Activated naive CD4-positive, alpha-beta T cell treated with anti-CD3 and anti-CD28 coated beads, Interleukin-2, amount 50 U/mL, for 16 hours (primary cell): ENCODE results near the gene TNRC18.
"Not testable (repeated sequence)": the region's sequence is repeated elsewhere in the genome, so short reads cannot be mapped to it uniquely, and the experiment has no call there.

ENCODE experiments used
- DNase-seq: peaks from one replicate; pipeline ENCODE4 v3.0.0-alpha.2; 2020

Gene TNRC18

GRCh38 chr7:5312276-5313070 lies 111.2 kb downstream of the TNRC18 start:
- DNase-seq, result not testable (repeated sequence)

- DNase-seq, result no peak
Measured at GRCh38 chr7:5310822-5311405, 112.7 kb downstream of the TNRC18 start.

DNA sequence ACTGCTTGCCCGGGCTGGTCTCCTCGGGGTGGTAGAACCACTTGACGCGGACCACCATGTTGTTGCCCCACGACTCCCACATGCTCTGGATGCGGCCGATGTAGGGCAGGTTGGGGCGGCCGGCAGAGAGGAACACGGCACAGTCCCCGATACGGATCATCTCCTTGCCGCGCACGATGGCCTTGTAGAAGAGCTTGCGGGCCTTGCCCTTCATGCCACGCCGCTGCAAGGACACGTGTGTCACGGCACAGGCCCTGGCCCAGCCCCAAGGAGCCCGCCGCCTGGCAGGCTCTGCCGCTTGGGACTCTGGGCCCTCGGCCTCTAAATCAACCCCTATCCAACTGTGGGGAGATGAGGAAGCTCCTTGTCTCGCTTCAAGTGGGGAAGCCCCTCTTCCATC lies 114.5 kb downstream of the TNRC18 start:
- DNase-seq, result no peak

- DNase-seq, result not testable (repeated sequence)
Measured at GRCh38 chr7:5307221-5308142, 116.2 kb downstream of the TNRC18 start.

- not testable (repeated sequence) for DNase-seq
Measured at GRCh38 chr7:5305050-5305449, 118.6 kb downstream of the TNRC18 start.

GRCh38 chr7:5303591-5304505 lies 119.8 kb downstream of the TNRC18 start:
- no peak for DNase-seq

DNA sequence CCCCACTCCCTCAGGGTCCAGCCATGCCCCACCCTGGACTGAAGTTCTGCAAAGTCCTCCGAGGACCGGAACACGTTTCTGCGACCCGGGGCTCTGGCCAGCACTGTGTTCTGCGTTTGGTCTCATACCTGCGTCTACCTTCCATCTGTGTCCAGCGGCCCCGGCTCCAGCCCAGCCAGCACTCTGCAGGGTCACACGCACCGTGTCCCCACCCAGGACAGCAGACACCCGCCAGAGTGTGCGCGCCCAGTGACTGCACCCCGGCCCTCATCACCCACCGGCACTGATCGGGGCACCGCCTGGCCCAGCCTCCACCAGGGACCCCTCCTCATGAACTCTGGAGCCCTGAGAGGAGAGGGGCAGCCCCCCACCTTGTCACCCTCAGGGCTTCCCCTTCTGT lies 120.6 kb downstream of the TNRC18 start:
- DNase-seq, result no peak

DNA sequence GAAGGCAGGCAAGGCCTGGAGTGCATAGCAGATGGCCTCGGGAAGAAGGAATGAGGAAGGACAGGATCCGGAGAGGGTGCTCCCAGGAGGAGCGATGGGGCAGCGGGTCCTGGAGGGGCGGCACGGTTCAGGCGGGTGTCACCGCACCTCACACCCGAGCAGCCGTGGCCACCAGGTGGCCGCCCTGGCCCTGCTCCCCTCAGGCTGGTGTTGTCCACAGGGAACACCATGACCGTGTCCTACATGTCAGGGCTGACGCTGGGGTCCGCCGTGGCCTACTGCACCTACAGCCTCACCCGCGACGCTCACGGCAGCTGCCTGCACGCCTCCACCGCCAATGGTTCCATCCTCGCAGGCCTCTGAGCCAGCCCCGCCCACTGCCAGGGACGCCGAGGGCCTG lies 121.1 kb downstream of the TNRC18 start:
- no peak for DNase-seq

DNA sequence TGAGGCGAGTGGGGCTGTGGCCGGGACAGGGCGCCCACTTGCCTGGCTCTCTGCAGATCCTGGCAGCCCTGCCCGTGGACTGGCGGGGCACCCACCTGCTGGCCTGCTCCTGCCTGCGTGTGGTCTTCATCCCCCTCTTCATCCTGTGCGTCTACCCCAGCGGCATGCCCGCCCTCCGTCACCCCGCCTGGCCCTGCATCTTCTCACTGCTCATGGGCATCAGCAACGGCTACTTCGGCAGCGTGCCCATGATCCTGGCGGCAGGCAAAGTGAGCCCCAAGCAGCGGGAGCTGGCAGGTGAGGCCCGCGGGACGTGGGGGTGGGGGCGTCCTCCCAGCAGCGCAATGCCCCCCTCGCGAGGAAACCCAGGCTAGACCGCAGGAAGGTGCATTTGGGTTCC lies 123.3 kb downstream of the TNRC18 start:
- DNase-seq, result no peak

DNA sequence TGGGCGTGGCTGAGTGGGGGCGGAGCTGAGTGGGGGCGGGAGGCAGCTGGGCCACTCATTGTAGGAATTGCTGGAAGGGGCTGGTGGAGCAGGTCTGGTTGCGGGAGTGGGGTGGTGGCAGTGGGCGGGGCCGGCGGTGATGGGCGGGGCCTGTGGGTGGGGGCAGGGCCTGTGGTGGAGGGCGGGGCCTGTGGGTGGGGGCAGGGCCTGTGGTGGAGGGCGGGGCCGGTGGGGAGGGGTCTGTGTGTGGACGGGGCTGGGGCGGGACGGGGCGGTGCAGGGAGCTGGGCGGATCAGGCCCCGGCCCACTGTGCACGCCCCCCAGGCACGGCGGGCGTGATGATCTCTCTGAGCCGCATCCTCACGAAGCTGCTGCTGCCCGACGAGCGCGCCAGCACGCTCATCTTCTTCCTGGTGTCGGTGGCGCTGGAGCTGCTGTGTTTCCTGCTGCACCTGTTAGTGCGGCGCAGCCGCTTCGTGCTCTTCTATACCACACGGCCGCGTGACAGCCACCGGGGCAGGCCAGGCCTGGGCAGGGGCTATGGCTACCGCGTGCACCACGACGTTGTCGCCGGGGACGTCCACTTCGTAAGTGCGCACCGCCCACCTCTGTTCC lies 126.9 kb downstream of the TNRC18 start:
- peak; percentile 58 for DNase-seq

DNA sequence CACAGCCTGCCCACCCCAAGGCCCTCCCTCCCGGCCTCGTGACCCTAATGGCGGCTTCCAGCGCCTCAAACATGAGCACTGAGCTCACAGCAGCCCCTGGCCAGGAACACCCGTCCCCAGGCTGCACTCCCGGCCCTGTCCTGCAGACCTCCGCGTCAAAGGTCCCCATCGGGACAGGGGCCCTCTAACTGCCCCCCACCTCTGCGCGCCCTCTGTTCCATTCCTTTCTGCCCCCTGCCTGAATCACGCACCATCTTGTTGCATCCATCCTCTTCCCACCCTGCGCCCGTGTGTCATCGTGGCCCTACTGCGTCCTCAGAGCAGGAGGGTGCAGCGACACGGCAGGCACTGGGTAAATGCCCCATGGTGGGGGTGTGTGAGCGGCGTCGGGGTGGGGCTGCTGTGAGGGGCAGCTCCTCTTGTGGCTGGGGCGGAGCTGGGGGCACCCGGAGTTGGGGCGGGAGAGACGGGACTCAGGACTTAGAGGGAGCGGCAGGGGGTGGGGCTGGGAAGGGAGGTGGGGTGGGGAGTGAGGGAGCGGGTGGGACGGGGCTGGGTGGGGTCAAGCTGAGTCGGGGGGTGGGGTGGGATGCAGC lies 127.5 kb downstream of the TNRC18 start:
- DNase-seq, result no peak

DNA sequence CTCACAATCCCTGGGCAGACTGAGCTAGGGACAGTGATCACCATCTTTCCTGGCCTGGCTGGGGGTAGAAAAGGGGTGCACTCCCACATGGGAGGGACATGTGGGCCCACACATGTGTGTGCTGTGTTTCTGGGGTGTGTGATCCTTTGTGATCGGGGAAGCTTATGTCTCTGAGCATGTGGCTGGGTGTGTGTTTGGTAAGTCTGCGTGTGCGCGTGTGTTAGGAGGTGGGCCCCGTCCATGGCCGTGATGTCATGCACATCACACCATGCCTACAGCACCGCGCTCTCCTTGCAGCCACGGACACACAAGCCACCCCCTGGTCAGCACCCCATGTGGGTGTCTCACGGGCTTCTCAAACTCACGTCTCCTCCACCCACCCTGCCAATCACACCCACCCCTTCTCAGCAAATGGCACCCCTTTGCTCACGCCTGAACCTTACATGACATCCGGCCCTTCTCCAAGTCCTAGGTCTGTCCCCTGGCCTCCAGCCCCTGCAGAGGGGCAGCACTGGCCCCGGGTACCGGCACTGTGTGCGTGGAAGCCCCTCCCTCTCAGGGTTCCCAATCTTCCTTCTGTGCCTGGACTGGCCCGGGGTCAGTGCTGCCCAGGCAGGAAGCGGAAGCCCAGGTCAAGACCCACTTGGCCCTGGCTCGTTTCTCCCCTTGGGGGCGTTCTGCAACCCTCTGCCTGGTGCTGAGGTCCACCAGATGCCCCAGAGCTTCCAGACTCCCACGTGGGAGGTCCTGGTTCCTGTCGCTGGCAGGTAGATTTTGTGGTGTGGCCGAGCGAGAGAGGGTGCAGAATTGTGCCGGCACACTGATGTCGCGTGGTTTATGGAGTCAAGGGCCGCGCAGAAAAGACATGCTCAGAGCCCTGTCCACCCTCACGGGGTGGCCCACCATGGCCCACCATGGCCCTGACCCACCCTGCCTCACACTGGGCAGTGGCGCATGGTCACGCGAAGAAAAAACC lies 128.3 kb downstream of the TNRC18 start:
- DNase-seq, result no peak

- no peak for DNase-seq
Measured at GRCh38 chr7:5294169-5294987, 129.3 kb downstream of the TNRC18 start.

- not testable (repeated sequence) for DNase-seq
Measured at GRCh38 chr7:5291711-5292335, 131.8 kb downstream of the TNRC18 start.

DNA sequence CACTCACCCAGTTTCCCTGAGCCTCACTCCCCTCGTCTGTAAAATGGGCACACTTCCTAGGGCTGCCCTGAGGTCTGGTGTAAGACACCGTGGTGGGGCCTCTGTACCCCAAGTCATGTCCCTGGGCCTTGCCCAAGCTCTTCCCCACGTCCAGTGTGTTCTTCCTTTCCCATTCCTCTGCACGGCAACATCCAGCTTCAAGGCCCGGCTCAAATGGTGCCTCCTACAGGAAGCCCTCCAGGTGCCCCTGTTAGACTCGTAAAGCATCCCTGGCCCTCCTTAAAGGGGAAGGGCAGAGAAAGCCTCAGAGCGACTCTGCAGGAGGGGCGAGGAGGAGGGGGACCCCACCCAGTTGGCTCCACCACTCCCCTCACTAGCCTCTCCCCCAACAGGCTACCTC lies 132.3 kb downstream of the TNRC18 start:
- no peak for DNase-seq

DNA sequence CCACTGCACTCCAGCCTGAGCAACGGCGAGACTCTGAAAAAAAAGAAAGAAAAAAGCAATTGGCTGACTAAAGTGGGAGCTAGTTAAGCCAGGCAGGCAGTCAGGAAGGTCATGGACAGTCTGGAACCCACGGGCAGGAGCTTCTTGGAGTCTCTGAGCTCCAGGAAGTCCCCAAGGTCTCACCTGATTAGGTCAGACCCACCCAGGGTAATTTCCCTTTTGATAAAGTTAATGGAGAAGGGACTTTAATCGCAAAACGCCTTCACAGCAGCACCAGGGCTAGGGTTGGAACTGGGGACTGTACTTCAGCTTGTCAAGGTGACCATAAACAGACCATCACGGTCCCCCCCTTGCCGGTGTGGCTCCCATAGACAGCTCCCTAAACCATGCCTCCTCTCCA lies 134.3 kb downstream of the TNRC18 start:
- no peak for DNase-seq

DNA sequence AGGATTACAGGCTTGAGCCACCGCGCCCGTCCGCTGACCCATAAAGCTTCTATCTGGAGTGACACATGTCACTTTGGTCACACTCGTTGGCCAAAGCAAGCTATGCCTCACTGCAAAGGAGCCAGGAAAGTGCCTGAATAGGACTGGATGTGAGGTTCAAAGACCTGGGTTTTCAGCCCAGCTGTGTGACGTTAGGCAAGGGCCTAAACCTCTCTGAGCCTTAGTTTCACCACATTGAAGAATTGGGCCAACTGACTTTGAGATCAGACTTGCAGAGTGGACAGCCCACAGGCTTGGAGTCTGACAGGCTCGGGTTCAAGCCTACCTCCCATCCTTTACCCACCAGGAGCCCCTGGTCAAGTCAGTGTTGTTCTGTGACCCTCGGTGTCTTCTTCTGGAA lies 135.1 kb downstream of the TNRC18 start:
- DNase-seq, result not testable (repeated sequence)

DNA sequence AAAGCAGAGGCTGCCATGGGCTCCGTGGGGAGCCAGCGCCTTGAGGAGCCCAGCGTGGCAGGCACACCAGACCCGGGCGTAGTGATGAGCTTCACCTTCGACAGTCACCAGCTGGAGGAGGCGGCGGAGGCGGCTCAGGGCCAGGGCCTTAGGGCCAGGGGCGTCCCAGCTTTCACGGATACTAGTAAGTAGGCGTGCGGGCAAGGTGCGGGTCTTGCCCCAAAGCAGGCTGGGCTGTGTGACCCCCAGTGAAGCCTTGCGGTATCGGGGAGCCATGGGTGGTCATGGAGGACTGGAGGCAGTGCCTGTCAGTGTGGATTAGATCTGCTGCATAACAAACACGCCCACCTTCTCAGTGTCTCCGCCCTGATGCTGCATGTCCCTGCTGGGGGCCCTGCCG lies 135.8 kb downstream of the TNRC18 start:
- DNase-seq, result no peak

DNA sequence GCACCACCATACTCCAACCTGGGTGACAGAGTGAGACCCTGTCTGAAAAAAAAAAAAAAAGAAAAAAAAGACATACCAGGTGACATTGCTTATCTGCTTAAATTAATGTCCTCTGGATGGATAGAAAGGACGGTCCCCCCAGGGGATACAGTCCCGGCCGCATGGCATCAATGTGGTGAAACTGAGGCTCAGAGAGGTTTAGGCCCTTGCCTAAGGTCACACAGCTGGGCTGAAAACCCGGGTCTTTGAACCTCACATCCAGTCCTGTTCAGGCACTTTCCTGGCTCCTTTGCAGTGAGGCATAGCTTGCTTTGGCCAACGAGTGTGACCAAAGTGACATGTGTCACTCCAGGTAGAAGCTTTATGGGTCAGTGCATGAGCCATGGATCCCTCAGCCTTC lies 136.3 kb downstream of the TNRC18 start:
- DNase-seq, result not testable (repeated sequence)
